GM19043 (cell line): ENCODE measurements around the gene SMPD3.

Experiments
- ATAC-seq: cut with Tn5 transposase; IDR thresholded peaks from one replicate; pipeline ENCODE4 v1.9.1; 2021; ENCODE audit warnings: low read depth; ENCODE audit not compliant: unreplicated experiment

The SMPD3 gene

DNA sequence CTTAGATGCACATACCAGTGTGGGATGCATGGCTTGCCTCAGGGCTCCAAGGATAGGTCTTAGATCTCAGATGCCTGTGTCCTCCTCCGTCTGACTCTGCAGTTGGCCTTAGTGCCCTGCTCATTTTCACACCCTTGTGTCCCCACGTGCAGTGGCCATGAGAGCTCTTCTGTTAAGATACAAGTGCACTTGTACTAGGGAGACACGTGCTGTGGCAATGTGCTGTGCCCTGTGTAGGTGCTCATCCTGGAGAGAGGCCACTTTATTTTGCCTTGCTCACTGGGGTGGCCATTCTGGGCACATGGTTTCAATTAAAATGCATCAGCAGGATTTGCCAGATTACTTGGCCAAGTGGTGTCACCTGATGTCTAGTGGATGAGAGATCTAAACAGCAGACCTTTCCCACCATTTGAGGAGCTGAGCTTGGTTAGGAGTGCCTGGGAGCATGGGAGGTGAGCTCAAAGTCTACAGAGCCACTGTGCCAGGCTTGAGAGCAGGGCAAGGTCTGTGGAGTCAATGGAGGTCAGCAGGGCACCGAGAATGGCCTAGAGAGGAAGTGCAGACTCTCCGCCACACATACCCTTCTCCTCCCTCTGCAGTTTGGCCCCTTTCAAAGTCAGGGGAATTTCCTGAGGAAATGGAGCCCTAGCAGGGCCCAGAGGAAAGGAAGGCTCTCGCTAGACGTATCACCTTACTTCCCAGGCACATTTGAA is 25.2 kb upstream of the SMPD3 start:
- no peak for ATAC-seq

DNA sequence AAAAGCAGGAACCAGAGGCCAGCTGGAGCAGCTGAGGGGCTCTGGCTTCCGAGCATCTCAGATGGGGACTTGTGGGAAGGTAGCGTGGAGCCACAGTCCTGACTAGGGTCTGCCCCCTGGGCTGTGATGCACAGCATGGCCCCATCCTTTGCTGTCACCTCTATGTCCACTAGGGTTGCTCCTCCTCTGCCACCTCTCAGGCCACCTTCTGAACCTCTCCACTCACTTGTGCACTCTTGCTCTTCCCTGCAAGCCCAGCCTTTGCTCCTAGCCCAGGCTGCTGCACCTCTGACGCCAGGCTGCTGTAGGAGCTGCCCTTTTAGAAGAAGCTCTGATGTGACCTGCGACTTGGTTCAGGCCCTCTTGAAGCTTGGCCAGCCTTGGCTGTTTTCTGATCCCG is 24.3 kb upstream of the SMPD3 start:
- ATAC-seq: no peak

DNA sequence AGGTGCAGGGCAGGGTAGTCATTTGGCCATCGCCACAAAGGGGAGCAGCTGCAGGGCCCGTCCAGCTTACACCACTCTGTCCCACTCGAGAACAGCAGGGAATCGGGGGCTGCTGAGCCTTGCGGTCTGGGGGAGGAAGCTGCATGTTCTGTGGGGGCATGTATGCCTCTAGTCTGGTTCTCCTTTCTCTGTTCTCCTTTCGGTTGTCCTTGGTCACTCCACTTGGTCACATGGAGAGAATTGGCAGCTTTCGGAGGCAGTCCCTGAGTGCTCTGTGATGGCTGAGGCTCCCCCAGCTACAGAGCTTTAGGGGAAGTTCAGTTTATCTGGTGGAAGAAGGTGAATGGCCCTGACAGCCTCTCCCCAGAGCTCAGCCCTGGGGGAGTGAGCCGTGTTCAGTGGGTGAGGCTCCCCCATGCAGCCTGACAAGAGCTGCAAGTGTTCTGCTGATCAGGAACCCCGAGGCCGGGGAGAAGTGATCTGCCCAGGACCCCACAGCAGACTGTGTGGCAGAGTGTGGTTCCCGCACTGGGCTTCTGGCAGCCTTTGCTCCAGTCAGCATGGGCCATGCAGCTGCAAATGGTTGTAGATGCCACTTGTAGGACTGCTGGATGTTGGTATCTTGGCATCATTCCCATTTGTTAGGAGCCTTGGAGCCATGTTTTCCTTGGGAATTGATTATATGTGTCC is 22.3 kb upstream of the SMPD3 start:
- peak; percentile 93 for ATAC-seq

DNA sequence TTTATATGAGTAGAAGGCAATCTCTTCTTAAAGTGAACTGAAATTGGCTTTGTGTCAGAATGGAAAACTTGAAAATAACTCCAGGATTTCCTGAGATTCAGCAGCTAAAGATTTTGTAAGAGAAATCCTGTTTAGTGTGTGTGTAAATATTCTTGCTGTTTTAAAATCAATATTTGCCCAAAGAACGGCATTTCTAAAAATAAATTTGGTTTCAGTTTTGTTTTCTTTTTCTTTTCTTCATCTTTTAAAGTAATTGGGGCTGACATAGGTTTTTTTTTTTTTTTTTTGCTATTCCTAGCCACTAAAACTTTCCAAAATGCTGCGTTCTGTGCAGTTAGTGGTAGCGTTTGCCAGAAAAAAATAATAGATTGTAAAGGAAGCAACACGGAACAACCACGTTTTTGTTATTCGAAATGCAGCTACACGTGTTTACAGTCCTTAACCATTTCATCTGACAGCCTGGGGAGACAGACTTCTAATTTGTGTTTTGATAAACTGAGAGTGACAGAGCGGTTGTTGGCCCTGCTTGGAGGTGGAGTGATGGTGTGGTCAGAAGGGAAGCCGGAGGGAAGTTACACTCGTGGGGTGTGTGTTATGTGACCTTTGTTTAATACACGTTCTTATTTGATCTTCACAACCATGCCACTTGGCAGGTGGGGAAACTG is 21.6 kb upstream of the SMPD3 start:
- ATAC-seq: no peak

DNA sequence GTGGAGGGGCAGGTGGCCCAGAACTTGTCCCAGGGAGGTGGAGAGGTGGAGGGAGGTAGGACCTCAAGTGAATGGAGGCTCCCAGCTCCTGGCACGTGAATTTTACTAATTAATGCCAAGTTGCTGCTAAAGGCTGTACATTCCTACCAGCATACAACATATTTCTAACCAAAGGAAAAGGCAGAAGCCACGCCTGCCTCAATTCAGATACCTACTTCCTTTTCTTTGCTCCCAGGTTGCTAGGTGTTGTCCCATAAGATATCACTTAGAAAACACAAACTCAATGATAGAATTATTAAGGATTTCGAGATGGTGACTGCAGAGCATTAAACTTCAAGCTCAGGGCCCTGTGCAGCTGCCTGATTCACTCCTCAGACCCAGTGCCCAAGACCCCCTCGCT is 20.5 kb upstream of the SMPD3 start:
- ATAC-seq: no peak

DNA sequence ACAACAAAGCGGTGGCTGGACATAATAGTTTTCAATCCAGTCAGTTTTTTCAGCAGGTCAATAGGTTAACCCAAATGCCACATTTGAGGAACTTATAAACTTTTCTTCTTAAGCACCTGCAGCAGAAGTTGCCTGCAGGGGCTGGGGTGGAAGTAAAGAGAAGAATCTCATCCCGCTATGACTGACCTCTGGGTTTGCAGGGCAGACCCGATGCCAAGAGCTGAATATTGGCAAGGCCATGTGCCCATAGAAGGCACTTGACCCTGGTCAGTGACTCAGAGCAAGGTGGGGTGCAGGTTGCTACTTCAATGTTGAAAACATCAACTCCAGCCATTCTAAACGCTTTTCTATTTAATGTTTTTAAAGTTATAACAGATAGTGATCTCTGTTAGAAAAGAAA is 17.9 kb upstream of the SMPD3 start:
- ATAC-seq: no peak

DNA sequence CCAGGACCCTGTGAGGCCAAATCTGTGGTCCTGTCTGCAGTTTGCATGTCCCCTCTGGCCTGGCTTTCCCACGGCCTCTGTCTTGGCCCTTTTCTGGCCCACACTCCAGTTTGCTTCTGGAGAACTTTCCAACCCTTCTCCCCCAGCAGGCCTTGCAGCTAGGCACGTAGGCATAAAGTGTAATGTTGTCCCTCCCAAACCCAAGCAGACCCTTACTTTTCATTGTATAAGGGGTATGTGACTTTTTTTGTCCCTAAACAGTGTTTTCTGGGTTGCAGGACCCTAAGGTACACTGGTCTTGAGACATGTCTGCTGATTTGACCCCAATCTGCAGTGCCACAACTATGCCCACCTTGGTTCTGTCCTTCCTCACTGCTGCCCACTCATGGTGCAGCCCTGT is 15.6 kb upstream of the SMPD3 start:
- no peak for ATAC-seq

DNA sequence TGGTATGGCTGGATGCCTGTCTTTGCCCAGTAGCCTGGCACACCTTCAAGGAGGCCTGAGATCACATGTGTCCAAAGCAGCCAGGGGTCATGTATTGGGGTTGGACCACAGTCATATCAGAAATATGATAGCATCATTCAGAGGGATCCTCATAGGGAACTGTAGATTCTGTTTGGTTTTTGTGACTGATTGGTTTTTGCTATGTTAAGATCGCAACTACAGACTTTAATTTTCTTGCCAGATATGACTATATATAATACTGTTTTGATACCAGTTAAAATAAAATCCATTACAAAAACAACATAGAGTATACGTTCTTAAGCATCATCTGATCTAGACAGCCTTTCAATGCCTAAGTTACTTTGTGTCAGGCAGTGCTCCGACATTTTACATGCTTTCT is 11.8 kb upstream of the SMPD3 start:
- ATAC-seq: no peak

DNA sequence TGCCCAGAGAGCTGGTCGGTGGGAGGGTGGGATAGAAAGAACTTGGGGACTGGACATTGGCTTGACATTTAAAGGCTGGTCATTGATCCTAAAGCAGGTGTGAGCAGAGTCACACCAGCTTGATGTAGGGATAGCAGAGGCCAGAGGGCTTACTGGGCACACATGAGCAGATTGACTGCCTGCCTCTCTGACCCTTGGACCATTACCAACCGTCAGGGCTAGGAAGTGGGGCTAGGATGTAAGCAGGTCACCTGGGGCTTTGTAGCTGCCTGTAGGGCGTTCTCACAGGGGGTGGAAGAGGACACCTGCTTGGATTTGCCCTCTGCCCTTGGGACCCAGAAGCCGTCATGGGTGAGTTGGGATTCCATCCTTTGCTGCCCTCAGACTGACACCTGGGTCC is 11.1 kb upstream of the SMPD3 start:
- ATAC-seq: no peak

DNA sequence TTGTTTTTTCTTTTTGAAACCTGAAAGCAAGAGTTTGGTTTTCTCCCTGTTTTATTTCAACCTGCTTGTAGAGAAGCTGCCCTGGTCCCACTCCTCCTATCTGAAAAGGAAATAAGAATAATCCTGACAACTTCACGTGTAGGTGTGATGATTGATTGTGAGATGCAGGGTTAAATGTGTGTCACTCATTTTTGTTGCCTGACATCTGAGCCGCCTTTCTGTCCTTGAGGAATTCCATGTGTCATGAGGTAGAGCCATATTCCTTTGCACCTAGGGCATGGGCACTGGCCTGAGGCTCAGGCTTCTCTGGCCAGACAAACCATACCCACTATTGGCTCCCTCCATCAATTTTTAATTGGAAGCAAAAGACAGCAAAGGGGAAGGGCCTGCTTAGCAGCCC is 10.2 kb upstream of the SMPD3 start:
- ATAC-seq: no peak

DNA sequence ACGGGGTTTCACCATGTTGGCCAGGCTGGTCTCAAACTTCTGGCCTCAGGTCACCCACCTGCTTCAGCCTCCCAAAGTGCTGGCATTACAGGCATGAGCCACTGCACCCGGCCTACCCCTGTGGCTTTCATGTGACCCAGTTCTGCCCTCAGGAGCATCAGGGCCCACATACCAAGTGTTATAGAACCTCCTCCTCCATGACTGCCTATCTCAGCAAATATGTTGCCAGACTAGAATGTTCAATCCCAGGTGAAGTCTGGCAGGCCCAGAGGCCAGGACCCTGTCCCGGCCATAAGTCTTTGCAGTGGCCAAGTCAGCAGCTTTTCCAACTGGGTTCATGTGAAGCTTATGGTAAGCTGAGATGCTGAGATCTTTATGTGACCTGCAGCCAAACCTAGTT is 9.8 kb upstream of the SMPD3 start:
- ATAC-seq: no peak

DNA sequence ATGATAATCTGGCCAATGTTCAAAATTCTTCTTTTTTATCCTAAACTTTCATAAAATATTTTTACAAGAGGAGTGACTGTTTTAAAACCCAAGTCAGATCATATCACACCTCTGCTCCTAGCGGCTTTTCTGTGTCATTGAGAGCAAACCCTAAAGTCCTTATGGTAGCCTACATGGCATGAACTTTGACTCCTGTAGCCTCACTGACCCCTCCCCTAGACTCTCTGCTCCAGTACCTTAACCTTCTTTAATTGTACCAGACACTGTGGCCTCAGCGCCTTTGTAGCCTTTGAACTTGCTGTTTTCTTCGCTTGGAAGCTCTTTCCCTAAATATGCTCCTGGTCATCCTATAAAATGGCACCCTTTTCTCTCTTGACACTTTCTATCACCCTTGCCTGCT is 7.3 kb upstream of the SMPD3 start:
- no peak for ATAC-seq

DNA sequence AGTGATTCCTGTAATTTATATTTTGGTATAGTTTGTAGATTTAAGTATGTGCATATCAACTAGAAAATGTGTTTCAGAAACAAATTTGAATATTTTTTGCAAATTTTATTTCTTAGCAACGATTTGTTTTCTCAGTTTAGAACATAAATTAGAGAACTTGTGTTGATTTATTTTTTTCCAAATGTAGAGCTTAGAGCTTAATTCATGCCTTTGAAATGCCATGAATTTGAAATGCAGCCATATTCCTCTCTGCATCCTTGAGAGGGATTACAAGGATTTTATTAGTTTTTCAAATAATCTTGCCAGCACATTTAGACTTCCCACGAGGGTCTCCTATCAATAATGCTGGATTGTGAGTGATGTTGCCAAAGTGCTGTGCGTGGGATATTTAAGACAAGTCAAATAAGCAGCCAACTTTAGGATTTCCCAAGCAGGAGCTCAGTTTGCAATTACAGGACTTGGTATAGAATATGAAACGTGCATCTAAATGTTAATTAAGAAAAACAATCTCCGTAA is 6.7 kb upstream of the SMPD3 start:
- ATAC-seq: no peak

DNA sequence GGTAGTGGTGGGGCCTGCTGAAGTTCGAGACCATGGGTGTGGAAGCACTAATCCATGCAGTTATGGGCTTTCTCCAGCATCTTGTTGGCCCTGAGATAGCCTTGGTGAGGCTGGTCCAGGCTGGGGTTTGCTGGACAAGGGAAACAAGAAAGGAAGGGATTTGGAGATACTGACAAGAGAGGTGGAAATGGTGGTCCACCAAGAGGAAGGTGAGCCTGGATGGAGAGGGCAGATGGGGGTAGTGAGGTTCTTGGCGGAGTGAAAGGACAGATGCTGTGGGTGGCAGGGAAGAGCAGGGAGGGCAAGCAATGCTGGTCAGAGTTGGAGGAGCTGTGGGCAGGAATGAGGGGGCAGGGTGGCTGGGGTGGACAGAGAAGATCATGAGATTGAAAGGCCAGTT is 5.5 kb upstream of the SMPD3 start:
- ATAC-seq: no peak

DNA sequence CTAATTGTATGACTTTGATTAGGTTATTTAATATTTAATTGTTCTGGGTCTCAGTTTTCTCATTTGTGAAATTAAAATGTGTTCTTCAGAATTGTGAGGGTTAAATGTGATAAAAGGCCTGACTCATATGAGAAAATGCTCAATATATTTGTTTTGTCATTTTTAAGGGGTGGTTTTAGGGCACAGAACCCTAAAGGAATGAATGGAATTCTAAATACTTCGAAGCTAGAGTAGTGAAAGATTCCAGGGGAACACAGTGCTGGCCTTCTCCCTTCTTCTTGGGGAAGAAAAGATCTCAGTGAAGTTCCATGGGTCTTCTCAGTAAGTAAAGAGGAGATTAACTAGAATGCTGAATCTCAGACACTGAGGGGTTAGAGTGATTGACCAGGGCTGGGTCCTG is 3.9 kb upstream of the SMPD3 start:
- no peak for ATAC-seq

DNA sequence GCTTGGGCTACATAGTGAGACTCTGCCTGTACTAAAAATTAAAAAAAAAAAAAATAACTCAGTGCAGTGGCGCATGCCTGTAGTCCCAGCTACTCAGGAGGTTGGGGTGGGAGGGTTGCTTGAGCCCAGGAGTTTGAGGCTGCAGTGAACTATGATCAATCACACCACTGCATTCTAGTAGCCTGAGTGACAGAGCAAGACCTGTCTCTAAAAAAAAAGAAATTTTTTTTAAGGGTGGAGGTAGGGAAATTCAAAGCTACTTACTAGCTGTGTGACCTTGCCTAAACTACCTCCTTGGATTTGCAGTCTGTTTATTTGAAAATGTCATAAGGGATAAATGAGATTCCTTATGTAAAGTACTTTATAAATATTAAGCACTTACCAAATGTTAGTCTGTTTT is 3.4 kb upstream of the SMPD3 start:
- no peak for ATAC-seq

DNA sequence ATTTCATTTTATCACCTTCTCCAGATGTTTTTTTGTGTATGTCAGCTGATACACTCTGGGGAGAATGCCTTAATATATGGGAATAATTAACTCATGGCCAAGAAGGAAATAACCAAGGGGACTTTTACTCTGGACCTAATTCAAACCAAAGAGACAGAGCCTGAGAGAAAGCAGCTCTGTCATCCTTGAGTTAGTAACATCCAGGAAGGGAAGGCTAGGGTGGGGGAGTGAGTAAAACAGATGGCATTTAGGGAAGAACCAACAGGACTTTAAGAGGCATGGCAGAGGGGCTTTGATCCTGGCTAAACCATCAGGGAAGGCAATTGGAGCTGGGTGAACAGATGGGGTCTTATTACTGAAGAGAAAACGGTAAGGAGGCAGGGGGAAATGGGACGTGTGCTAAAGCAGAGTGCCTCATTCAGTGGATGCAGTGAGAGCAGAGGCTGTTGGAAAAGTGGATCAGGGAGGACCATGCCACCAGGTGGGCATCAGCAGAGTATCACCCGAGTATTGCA is 2.5 kb upstream of the SMPD3 start:
- no peak for ATAC-seq

DNA sequence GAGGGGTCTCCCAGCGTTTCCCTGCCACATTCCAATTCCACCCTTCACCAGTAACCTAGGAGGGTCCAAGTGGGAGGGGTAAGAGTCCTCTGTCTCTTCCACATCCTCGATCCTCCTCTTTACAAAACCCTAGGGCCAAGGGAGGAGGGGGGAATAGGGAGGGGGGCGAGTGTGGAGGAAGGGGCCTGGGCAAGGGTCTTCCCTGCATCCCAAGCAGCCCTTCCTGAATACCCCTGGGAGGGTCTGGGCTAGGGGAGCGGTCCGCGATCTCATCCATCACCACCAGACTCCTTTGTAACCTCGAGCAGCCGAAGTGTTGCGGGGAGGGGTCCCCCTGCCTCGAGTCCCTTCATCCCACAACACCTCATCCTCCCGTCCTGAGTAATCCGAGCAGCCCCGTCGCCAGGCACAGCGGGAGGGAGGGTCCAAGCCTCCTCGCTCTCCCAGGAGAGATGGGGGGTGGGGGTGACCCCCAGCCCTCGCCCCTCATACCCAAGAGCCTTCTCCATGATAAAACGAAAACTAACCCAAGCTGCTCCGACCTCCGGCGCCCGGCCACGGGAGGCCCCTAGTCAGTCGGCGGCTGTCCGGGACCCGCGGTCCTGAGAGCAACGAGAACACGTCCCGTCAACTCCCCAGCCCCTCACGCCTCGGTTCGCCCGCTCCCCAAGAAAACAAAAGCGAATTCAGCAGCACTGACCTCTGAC is 502 bp downstream of the SMPD3 start:
- peak; percentile 18 for ATAC-seq

DNA sequence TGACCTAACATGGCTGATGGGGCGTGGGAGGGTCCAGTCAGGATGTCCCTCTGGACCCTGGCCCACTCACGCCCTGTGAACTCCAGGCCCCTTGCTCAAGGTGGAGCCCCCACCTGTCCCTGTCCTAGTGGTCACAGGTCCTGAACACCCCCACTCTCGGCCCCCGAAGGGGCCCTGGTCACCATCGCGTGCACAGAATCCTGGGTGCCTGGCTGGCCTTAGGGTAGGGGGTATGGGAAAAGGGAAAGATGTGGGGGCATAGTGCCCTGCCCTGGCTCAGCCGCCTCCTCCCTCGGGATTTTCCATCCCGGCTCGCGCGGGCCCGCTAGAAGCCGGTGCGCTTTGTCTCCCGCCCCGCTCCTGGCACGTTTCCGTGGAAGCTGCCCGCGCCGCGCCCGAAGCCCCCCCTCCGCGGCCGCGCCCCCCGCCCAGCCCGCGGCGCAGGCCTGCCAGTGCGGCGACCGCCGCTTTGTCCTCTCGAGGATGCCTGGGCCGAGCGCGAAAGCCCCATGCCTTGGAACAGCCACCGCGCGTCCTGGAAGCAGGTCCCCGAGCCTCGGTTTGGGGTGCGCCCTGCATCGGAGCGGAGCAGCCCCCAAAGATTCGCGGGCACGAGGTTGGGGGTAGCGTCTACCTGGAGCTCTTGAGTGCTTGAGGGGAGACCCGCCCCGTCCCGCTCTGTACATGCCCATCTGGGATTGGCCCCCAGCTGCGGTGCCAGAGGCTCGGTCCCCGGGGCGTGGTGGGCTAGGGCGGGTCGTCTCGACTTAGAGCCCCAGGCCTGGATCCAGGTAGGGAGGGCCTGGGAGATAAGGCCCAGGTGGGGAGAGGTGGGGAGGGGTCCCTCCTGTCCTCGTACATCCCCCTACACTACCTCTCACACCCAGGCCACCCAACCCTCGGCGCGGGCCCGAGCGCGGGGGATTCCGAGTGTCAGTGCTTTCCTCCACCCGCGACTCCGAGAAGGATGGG is 1.3 kb downstream of the SMPD3 start:
- no peak for ATAC-seq

DNA sequence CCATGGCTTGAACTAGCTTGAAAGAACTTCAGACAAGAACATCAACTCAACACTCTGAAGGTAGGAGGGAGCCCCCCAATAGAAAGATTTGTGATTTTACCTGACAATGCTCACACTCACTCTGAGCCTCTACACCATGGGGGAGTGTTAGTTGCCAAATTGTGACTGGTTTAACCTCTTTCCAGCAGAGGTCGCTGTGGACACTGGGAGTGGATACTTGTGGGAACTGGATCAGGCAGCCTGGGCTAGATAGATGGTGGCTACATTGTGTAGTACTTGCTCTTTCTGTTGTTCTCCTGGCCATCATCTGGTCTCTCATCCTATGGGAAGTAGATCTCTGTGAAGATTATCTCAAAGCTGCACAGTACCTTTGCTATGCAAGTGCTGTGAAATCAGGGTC is 2.9 kb downstream of the SMPD3 start:
- no peak for ATAC-seq
